ENCODE results near the gene PHACTR3. TPM values are rescaled to one million over a fixed set of nuclear protein-coding genes. Genes with fewer than 3 reads are reported as not detected.

PHACTR3 gene
- total RNA-seq, 1 donor, result not detected

- Histone ChIP-seq H2AFZ (ENCODE audit: low read length) (no peak overlapping the region), H4K20me1 (ENCODE audit: insufficient read depth, low read length) (no peaks in the 10 kb centered on the region), H3K27ac (ENCODE audit: low read depth, low read length) (no peak overlapping the region), H3K27me3 (ENCODE audit: insufficient read depth, low read length) (no peaks in the 10 kb centered on the region), H3K9me3 (ENCODE audit: low read depth, low read length) (no peaks in the 10 kb centered on the region), H3K36me3 (ENCODE audit: insufficient read depth, low read length) (no peaks in the 10 kb centered on the region), H3K79me2 (ENCODE audit: insufficient read depth, low read length) (no peaks in the 10 kb centered on the region), H3K4me2 (ENCODE audit: insufficient read depth, low read length) (no peak overlapping the region), H3K4me3 (ENCODE audit: insufficient read depth, low read length) (no peak overlapping the region), H3K4me1 (ENCODE audit: insufficient read depth, low read length) (no peaks in the 10 kb centered on the region)
- no peak for TF ChIP-seq CTCF (IDR thresholded peaks at IDR 0.05; ENCODE audit: extremely low read depth, low read depth, low read length)
- no peak for DNase-seq (ENCODE audit: insufficient read length, low spot score, missing footprints)
These were observed 68.2 kb downstream of the PHACTR3 start for GRCh38 chr20:59672576-59672975.

- no peaks in the 10 kb centered on the region for H3K27me3 ChIP-seq (ENCODE audit: insufficient read depth, low read length)
- no peak for DNase-seq (ENCODE audit: insufficient read length, low spot score, missing footprints)
- no peak overlapping the region for H3K4me3 ChIP-seq (ENCODE audit: insufficient read depth, low read length)
- H3K36me3 ChIP-seq (ENCODE audit: insufficient read depth, low read length), result no peaks in the 10 kb centered on the region
- no peak overlapping the region for H3K4me2 ChIP-seq (ENCODE audit: insufficient read depth, low read length)
- no peaks in the 10 kb centered on the region for H4K20me1 ChIP-seq (ENCODE audit: insufficient read depth, low read length)
- H3K4me1 ChIP-seq (ENCODE audit: insufficient read depth, low read length), result no peaks in the 10 kb centered on the region
- no peak for TF ChIP-seq CTCF (IDR thresholded peaks at IDR 0.05; ENCODE audit: extremely low read depth, low read depth, low read length)
- no peak overlapping the region for H2AFZ ChIP-seq (ENCODE audit: low read length)
- H3K9me3 ChIP-seq (ENCODE audit: low read depth, low read length), result no peaks in the 10 kb centered on the region
- H3K79me2 ChIP-seq (ENCODE audit: insufficient read depth, low read length), result no peaks in the 10 kb centered on the region
- no peak overlapping the region for H3K27ac ChIP-seq (ENCODE audit: low read depth, low read length)
These were observed 69.1 kb downstream of the PHACTR3 start for GRCh38 chr20:59673288-59673997.

GRCh38 chr20:59673998-59674445 lies 69.7 kb downstream of the PHACTR3 start:
- Histone ChIP-seq H3K4me3 (ENCODE audit: insufficient read depth, low read length) (no peak overlapping the region), H3K4me1 (ENCODE audit: insufficient read depth, low read length) (no peaks in the 10 kb centered on the region), H3K27me3 (ENCODE audit: insufficient read depth, low read length) (no peaks in the 10 kb centered on the region), H4K20me1 (ENCODE audit: insufficient read depth, low read length) (no peaks in the 10 kb centered on the region), H3K36me3 (ENCODE audit: insufficient read depth, low read length) (no peaks in the 10 kb centered on the region), H3K9me3 (ENCODE audit: low read depth, low read length) (no peaks in the 10 kb centered on the region), H2AFZ (ENCODE audit: low read length) (no peak overlapping the region), H3K79me2 (ENCODE audit: insufficient read depth, low read length) (no peaks in the 10 kb centered on the region), H3K4me2 (ENCODE audit: insufficient read depth, low read length) (no peak overlapping the region), H3K27ac (ENCODE audit: low read depth, low read length) (no peak overlapping the region)
- no peak for DNase-seq (ENCODE audit: insufficient read length, low spot score, missing footprints)
- no peak for TF ChIP-seq CTCF (IDR thresholded peaks at IDR 0.05; ENCODE audit: extremely low read depth, low read depth, low read length)

- H3K9me3 ChIP-seq (ENCODE audit: low read depth, low read length), result no peaks in the 10 kb centered on the region
- TF ChIP-seq CTCF (IDR thresholded peaks at IDR 0.05; ENCODE audit: extremely low read depth, low read depth, low read length), result no peak
- H3K4me2 ChIP-seq (ENCODE audit: insufficient read depth, low read length), result no peak overlapping the region
- H2AFZ ChIP-seq (ENCODE audit: low read length), result no peak overlapping the region
- H3K36me3 ChIP-seq (ENCODE audit: insufficient read depth, low read length), result no peaks in the 10 kb centered on the region
- no peak for DNase-seq (ENCODE audit: insufficient read length, low spot score, missing footprints)
- no peak overlapping the region for H3K4me3 ChIP-seq (ENCODE audit: insufficient read depth, low read length)
- H3K27ac ChIP-seq (ENCODE audit: low read depth, low read length), result no peak overlapping the region
- H4K20me1 ChIP-seq (ENCODE audit: insufficient read depth, low read length), result no peaks in the 10 kb centered on the region
- H3K79me2 ChIP-seq (ENCODE audit: insufficient read depth, low read length), result no peaks in the 10 kb centered on the region
- H3K4me1 ChIP-seq (ENCODE audit: insufficient read depth, low read length), result no peaks in the 10 kb centered on the region
- no peaks in the 10 kb centered on the region for H3K27me3 ChIP-seq (ENCODE audit: insufficient read depth, low read length)
These were observed 71.9 kb downstream of the PHACTR3 start for GRCh38 chr20:59676126-59676850.

All from osteoblast (primary cell).